Germinal center (tissue), 1 donor: ENCODE measurements around the gene SLC39A2.

Source experiments
- DNase-seq: peaks from one replicate; pipeline ENCODE4 v3.0.0; 2012; ENCODE audit warnings: mixed read lengths, low spot score

The SLC39A2 gene

GRCh38 chr14:21047378-21047781 lies 48.3 kb downstream of the SLC39A2 start:
- no peak for DNase-seq

- DNase-seq, result no peak
Observed at GRCh38 chr14:21048638-21049037, 49.5 kb downstream of the SLC39A2 start.

GRCh38 chr14:21049271-21049673 lies 50.2 kb downstream of the SLC39A2 start:
- DNase-seq, result no peak

GRCh38 chr14:21050597-21050996 lies 51.5 kb downstream of the SLC39A2 start:
- no peak for DNase-seq
